GM12878 (cell line): Measurements from ENCODE around the gene COL23A1.

Source experiments
- BACH1 ChIP-seq: fragments of 450-650 bp; IDR thresholded peaks from 2 replicates; pipeline ENCODE4 v1.6.1; 2017; ENCODE audit warnings: mild to moderate bottlenecking, borderline replicate concordance
- EED ChIP-seq: sonication (generic); IDR thresholded peaks from 2 replicates; pipeline ENCODE4 v1.6.1; 2016; ENCODE audit warnings: antibody characterized with exemption, low read depth
- EP300 ChIP-seq, 2 experiments: fragments of 150-350 bp in 1 of 2; IDR thresholded peaks; 2 replicates each; pipeline ENCODE4 v1.6.1; 2011 to 2012; ENCODE audit warnings: low read depth in 2 of 2, low read length in 2 of 2, borderline replicate concordance in 1 of 2, improper control_type of control experiment in 1 of 2, inconsistent platforms in 1 of 2; ENCODE audit not compliant: control insufficient read depth in 1 of 2
- EZH2 ChIP-seq: IDR thresholded peaks from 2 replicates; pipeline ENCODE4 v1.6.1; 2012; ENCODE audit warnings: low read depth, mild to moderate bottlenecking, control low read depth, inconsistent platforms, low read length, borderline replicate concordance; ENCODE audit not compliant: control insufficient read depth
- MYC ChIP-seq: IDR thresholded peaks from 2 replicates; pipeline ENCODE4 v1.6.1; 2011; ENCODE audit warnings: mild to moderate bottlenecking, low read length, moderate library complexity, inconsistent platforms; ENCODE audit not compliant: insufficient read depth, insufficient replicate concordance, insufficient read length, severe bottlenecking
- POLR2A ChIP-seq: IDR thresholded peaks from 2 replicates; pipeline ENCODE4 v1.6.1; 2011; ENCODE audit warnings: low read depth, mild to moderate bottlenecking, low read length
- RAD51 ChIP-seq: fragments of 450-650 bp; IDR thresholded peaks from 2 replicates; pipeline ENCODE4 v1.6.1; 2016; ENCODE audit warnings: moderate library complexity, mild to moderate bottlenecking, inconsistent platforms
- SIN3A ChIP-seq: IDR thresholded peaks from 2 replicates; pipeline ENCODE4 v1.6.1; 2012; ENCODE audit warnings: low read depth, low read length, improper control_type of control experiment
- SMAD1 ChIP-seq: fragments of 450-650 bp; IDR thresholded peaks from 2 replicates; pipeline ENCODE4 v1.6.1; 2018; ENCODE audit warnings: mild to moderate bottlenecking, low read depth; ENCODE audit not compliant: partially characterized antibody
- SPI1 ChIP-seq: IDR thresholded peaks from 2 replicates; pipeline ENCODE4 v1.6.1; 2011; ENCODE audit warnings: low read depth, mild to moderate bottlenecking, low read length, moderate library complexity, borderline replicate concordance; ENCODE audit not compliant: insufficient read depth
- TCF12 ChIP-seq: IDR thresholded peaks from 2 replicates; pipeline ENCODE4 v1.6.1; 2011; ENCODE audit warnings: low read depth, mild to moderate bottlenecking, low read length
- TF ChIP-seq, protein P1 (sequence below): IDR thresholded peaks from 2 replicates; pipeline ENCODE4 v1.6.1; 2012; ENCODE audit warnings: mild to moderate bottlenecking, low read depth, low read length
- TF ChIP-seq, protein P2 (sequence below): IDR thresholded peaks from 2 replicates; pipeline ENCODE4 v1.6.1; 2011; ENCODE audit warnings: low read depth, low read length, improper control_type of control experiment, borderline replicate concordance
- TF ChIP-seq, protein P3 (sequence below), 3 experiments: IDR thresholded peaks in 2 of 3; conservative IDR thresholded peaks in 1 of 3; 2 replicates each; pipeline ENCODE4 v1.5.1; 2011; ENCODE audit warnings: low read depth in 3 of 3, low read length in 3 of 3, mild to moderate bottlenecking in 3 of 3, control low read depth in 2 of 3, moderate library complexity in 2 of 3, inconsistent platforms in 1 of 3, mixed read lengths in 1 of 3; ENCODE audit not compliant: control insufficient read depth in 2 of 3, insufficient read depth in 1 of 3; ENCODE audit errors: extremely low read depth in 1 of 3

DNA sequence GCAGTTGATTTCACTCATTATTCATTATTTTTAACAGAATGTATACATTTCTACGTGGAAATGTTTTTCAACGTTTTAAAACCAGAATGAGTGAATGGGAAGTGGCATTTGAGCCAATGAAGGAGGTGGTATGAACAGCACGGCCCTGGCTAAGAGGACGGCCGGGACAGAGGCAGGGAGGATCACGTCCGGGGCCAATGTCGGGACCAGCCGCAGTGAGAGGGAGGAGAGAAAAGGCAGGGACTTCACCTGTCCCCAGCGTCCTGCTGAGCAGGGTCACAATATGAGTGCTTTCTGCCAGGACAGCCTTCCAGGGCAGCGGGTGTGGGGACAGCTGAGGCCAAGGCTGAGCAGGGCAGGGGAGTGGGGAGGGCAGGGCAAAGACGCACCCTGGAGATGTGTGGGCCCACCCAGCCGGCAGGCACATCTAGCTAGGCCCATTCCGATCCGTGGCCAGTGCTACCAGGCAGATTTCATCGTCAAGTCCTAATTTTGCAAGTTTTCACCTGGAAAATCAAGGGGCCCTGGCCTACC is 209.6 kb downstream of the COL23A1 start:
- TF ChIP-seq, protein P1, sequence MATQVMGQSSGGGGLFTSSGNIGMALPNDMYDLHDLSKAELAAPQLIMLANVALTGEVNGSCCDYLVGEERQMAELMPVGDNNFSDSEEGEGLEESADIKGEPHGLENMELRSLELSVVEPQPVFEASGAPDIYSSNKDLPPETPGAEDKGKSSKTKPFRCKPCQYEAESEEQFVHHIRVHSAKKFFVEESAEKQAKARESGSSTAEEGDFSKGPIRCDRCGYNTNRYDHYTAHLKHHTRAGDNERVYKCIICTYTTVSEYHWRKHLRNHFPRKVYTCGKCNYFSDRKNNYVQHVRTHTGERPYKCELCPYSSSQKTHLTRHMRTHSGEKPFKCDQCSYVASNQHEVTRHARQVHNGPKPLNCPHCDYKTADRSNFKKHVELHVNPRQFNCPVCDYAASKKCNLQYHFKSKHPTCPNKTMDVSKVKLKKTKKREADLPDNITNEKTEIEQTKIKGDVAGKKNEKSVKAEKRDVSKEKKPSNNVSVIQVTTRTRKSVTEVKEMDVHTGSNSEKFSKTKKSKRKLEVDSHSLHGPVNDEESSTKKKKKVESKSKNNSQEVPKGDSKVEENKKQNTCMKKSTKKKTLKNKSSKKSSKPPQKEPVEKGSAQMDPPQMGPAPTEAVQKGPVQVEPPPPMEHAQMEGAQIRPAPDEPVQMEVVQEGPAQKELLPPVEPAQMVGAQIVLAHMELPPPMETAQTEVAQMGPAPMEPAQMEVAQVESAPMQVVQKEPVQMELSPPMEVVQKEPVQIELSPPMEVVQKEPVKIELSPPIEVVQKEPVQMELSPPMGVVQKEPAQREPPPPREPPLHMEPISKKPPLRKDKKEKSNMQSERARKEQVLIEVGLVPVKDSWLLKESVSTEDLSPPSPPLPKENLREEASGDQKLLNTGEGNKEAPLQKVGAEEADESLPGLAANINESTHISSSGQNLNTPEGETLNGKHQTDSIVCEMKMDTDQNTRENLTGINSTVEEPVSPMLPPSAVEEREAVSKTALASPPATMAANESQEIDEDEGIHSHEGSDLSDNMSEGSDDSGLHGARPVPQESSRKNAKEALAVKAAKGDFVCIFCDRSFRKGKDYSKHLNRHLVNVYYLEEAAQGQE, result no peak
- no peak for TF ChIP-seq SMAD1
- TF ChIP-seq MYC, result no peak
- TF ChIP-seq SIN3A, result no peak
- TF ChIP-seq EP300 (IDR thresholded peaks at IDR 0.05; ENCODE audit: borderline replicate concordance in 1 of 2, control insufficient read depth in 1 of 2, low read depth in 2 of 2, low read length in 2 of 2), result no peak
- TF ChIP-seq, protein P2, sequence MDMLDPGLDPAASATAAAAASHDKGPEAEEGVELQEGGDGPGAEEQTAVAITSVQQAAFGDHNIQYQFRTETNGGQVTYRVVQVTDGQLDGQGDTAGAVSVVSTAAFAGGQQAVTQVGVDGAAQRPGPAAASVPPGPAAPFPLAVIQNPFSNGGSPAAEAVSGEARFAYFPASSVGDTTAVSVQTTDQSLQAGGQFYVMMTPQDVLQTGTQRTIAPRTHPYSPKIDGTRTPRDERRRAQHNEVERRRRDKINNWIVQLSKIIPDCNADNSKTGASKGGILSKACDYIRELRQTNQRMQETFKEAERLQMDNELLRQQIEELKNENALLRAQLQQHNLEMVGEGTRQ, result no peak
- TF ChIP-seq EZH2, result no peak
- TF ChIP-seq EED, result no peak
- TF ChIP-seq, protein P3, sequence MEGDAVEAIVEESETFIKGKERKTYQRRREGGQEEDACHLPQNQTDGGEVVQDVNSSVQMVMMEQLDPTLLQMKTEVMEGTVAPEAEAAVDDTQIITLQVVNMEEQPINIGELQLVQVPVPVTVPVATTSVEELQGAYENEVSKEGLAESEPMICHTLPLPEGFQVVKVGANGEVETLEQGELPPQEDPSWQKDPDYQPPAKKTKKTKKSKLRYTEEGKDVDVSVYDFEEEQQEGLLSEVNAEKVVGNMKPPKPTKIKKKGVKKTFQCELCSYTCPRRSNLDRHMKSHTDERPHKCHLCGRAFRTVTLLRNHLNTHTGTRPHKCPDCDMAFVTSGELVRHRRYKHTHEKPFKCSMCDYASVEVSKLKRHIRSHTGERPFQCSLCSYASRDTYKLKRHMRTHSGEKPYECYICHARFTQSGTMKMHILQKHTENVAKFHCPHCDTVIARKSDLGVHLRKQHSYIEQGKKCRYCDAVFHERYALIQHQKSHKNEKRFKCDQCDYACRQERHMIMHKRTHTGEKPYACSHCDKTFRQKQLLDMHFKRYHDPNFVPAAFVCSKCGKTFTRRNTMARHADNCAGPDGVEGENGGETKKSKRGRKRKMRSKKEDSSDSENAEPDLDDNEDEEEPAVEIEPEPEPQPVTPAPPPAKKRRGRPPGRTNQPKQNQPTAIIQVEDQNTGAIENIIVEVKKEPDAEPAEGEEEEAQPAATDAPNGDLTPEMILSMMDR (IDR thresholded peaks at IDR 0.05 in 2 of 3, conservative IDR thresholded peaks at IDR 0.05 in 1 of 3; ENCODE audit: control insufficient read depth in 2 of 3, extremely low read depth in 1 of 3, insufficient read depth in 1 of 3, low read depth in 3 of 3, low read length in 3 of 3), result no peak
- no peak for TF ChIP-seq BACH1
- TF ChIP-seq TCF12, result no peak
- no peak for TF ChIP-seq SPI1
- no peak for TF ChIP-seq RAD51
- no peak for TF ChIP-seq POLR2A
